Measurements from ENCODE around the gene MICALL1. TPM values are rescaled to one million over a fixed set of nuclear protein-coding genes. Genes with fewer than 3 reads are reported as not detected.

MICALL1 gene, protein sequence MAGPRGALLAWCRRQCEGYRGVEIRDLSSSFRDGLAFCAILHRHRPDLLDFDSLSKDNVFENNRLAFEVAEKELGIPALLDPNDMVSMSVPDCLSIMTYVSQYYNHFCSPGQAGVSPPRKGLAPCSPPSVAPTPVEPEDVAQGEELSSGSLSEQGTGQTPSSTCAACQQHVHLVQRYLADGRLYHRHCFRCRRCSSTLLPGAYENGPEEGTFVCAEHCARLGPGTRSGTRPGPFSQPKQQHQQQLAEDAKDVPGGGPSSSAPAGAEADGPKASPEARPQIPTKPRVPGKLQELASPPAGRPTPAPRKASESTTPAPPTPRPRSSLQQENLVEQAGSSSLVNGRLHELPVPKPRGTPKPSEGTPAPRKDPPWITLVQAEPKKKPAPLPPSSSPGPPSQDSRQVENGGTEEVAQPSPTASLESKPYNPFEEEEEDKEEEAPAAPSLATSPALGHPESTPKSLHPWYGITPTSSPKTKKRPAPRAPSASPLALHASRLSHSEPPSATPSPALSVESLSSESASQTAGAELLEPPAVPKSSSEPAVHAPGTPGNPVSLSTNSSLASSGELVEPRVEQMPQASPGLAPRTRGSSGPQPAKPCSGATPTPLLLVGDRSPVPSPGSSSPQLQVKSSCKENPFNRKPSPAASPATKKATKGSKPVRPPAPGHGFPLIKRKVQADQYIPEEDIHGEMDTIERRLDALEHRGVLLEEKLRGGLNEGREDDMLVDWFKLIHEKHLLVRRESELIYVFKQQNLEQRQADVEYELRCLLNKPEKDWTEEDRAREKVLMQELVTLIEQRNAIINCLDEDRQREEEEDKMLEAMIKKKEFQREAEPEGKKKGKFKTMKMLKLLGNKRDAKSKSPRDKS
- 10 to 100 TPM; 14.5 to 42.2 (median 19.7) TPM for total RNA-seq

GRCh38 chr22:37905534-37906363 is at the start of gene MICALL1:
Gene MICALL1, plus strand, starts transcription at chr22:37906297. Its CDS starts 126 bp downstream, at chr22:37906423.
- ATAC-seq (replicated peaks in 6 of 8): peak; percentile 66 to 94 (median 72)
- peaks cover 34 to 36% of the 10 kb centered on the region in 2 donors for H3K4me1 ChIP-seq (replicated peaks in 1 of 2)
- in situ Hi-C loops (cut with MboI; ENCODE audit: low pct_unique_long_range_greater_than_20kb in 2 of 9, low sequenced_read_pairs in 9 of 9, unreplicated experiment in 9 of 9): no loop called here
- H3K4me3 ChIP-seq: peak within 1 kb of the TSS; percentile 54 to 77 (median 72)
- peak within 1 kb of the TSS; percentile 84 to 90 for H3K27ac ChIP-seq
- no CpG with 5 or more reads among the region's 90 CpGs for WGBS, 10 experiments

GRCh38 chr22:37860796-37861421 is 45.2 kb upstream of the MICALL1 start:
- H3K27ac ChIP-seq: no peak overlapping the region
- in situ Hi-C loops (cut with MboI; ENCODE audit: low pct_unique_long_range_greater_than_20kb in 2 of 9, low sequenced_read_pairs in 9 of 9, unreplicated experiment in 9 of 9): no loop called here
- WGBS, 10 experiments: 47 to 100% (median 89%) methylated on average over 2 to 6 of the region's 7 CpGs; no CpG with 5 or more reads in 1 of the 10 experiments
- no peak overlapping the region for H3K4me3 ChIP-seq
- H3K4me1 ChIP-seq (replicated peaks in 1 of 2): peaks cover 6 to 8% of the 10 kb centered on the region in 2 donors
- ATAC-seq (replicated peaks in 6 of 8): no peak

- Histone ChIP-seq H3K27ac (no peak overlapping the region), H3K4me3 (no peak overlapping the region), H3K4me1 (replicated peaks in 1 of 2) (peaks cover 6 to 8% of the 10 kb centered on the region in 2 donors)
- ATAC-seq (replicated peaks in 6 of 8): peak in 5 of 8 experiments; percentile 20 to 43 (median 39)
- in situ Hi-C loops (cut with MboI; ENCODE audit: low pct_unique_long_range_greater_than_20kb in 2 of 9, low sequenced_read_pairs in 9 of 9, unreplicated experiment in 9 of 9): no loop called here
- 81 to 100% (median 88%) methylated on average over 1 to 7 of the region's 7 CpGs; no CpG with 5 or more reads in 1 of the 10 experiments for WGBS, 10 experiments
Observed at GRCh38 chr22:37862570-37863325, 43.3 kb upstream of the MICALL1 start.

GRCh38 chr22:37865510-37865909 is 40.6 kb upstream of the MICALL1 start:
- Histone ChIP-seq H3K27ac (no peak overlapping the region), H3K4me1 (replicated peaks in 1 of 2) (peaks cover 6 to 8% of the 10 kb centered on the region in 2 donors), H3K4me3 (no peak overlapping the region)
- in situ Hi-C loops (cut with MboI; ENCODE audit: low pct_unique_long_range_greater_than_20kb in 2 of 9, low sequenced_read_pairs in 9 of 9, unreplicated experiment in 9 of 9): no loop called here
- ATAC-seq (replicated peaks in 6 of 8): no peak
- WGBS, 10 experiments: 74 to 100% (median 91%) methylated on average over 2 to 6 of the region's 6 CpGs; no CpG with 5 or more reads in 2 of the 10 experiments

GRCh38 chr22:37870273-37870672 is 35.8 kb upstream of the MICALL1 start:
- Histone ChIP-seq H3K4me1 (replicated peaks in 1 of 2) (no peaks in the 10 kb centered on the region), H3K27ac (no peak overlapping the region), H3K4me3 (no peak overlapping the region)
- in situ Hi-C loops (cut with MboI; ENCODE audit: low pct_unique_long_range_greater_than_20kb in 2 of 9, low sequenced_read_pairs in 9 of 9, unreplicated experiment in 9 of 9): no loop called here
- ATAC-seq (replicated peaks in 6 of 8): no peak
- 40 to 92% (median 80%) methylated on average over 2 to 7 of the region's 7 CpGs; no CpG with 5 or more reads in 3 of the 10 experiments for whole genome bisulfite sequencing, 10 experiments

GRCh38 chr22:37880668-37881440 is 25.2 kb upstream of the MICALL1 start:
- 46 to 100% (median 79%) methylated on average over 2 to 6 of the region's 6 CpGs for WGBS, 10 experiments
- in situ Hi-C loops (cut with MboI; ENCODE audit: low pct_unique_long_range_greater_than_20kb in 2 of 9, low sequenced_read_pairs in 9 of 9, unreplicated experiment in 9 of 9): no loop called here
- H3K4me3 ChIP-seq: no peak overlapping the region
- no peaks in the 10 kb centered on the region for H3K4me1 ChIP-seq (replicated peaks in 1 of 2)
- H3K27ac ChIP-seq: no peak overlapping the region
- ATAC-seq (replicated peaks in 6 of 8): peak in 5 of 8 experiments; percentile 41 to 73 (median 54)

DNA sequence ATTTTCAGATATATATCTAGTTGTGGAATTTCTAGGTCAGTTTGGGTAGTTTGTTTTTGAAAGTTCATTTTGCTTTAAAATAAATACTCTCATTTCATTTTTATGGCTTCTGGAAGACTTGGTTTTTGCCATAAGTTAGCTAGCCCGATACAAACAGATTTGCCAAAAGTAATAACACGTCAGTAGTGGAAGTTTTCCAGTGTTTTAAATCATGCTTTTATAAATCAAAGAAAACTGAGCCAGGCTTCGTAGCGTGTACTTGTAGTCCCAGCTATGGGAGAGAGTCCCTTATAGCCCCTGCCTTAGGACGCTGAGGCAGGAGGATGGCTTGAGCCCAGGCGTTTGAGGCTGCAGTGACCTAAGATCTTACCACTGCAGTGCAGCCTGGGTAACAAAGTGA is 21.7 kb upstream of the MICALL1 start:
- Histone ChIP-seq H3K27ac (no peak overlapping the region), H3K4me1 (replicated peaks in 1 of 2) (no peaks in the 10 kb centered on the region), H3K4me3 (no peak overlapping the region)
- in situ Hi-C loops (cut with MboI; ENCODE audit: low pct_unique_long_range_greater_than_20kb in 2 of 9, low sequenced_read_pairs in 9 of 9, unreplicated experiment in 9 of 9): no loop called here
- ATAC-seq (replicated peaks in 6 of 8): no peak
- 18 to 100% (median 90%) methylated on average over 3 to 6 of the region's 6 CpGs; no CpG with 5 or more reads in 1 of the 10 experiments for WGBS, 10 experiments

DNA sequence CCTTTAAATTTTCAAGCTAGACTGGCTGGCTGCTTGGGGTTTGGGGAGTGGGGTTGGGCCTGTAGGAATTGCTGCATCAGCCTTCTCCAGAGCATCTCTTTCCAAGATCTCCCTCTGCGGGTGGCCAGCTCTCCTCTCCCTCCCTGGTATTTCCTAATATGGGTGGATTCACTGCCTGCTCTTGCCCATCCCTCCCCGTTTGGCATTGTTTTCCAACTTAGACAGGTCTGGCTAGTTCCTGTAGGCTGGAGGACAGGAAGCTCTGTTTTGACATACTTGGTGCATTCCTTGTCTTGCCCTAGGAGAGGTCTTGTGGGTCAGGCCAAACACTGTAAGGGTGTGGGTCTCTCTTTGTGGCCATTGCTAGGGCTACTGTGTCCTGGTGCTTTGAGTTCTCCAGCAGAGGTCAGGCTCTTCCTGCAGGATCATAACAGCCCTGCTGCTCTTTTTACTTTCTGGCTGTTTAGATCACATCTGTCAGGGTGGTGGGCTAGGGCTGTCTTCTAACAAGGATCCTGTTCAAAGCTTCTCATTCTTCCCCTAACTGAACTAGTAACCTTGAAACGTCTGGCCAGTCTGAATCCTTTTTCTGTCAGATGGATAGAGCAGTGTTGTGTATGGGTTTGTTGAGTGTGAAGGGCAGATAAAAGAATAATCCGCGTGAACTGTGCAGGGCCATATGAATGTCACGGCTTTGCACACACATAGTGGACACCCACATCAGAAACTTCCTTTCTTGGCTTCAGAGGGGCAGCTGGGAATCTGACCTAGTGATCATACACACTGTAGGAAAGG is 18.3 kb upstream of the MICALL1 start:
- Histone ChIP-seq H3K4me3 (no peak overlapping the region), H3K27ac (peak overlapping the region in 1 of 2 donors; percentile 33), H3K4me1 (replicated peaks in 1 of 2) (no peaks in the 10 kb centered on the region)
- WGBS, 10 experiments: 20 to 90% (median 58%) methylated on average over 1 to 4 of the region's 6 CpGs; no CpG with 5 or more reads in 1 of the 10 experiments
- peak; percentile 61 to 94 (median 80) for ATAC-seq (replicated peaks in 6 of 8)
- in situ Hi-C loops (cut with MboI; ENCODE audit: low pct_unique_long_range_greater_than_20kb in 2 of 9, low sequenced_read_pairs in 9 of 9, unreplicated experiment in 9 of 9): no loop called here

- H3K4me3 ChIP-seq: no peak overlapping the region
- no peak for ATAC-seq (replicated peaks in 6 of 8)
- in situ Hi-C loops (cut with MboI; ENCODE audit: low pct_unique_long_range_greater_than_20kb in 2 of 9, low sequenced_read_pairs in 9 of 9, unreplicated experiment in 9 of 9): no loop called here
- H3K4me1 ChIP-seq (replicated peaks in 1 of 2): peaks cover 5 to 13% of the 10 kb centered on the region in 2 donors
- 79 to 100% (median 100%) methylated on average over 1 to 3 of the region's 3 CpGs; no CpG with 5 or more reads in 3 of the 10 experiments for WGBS, 10 experiments
- no peak overlapping the region for H3K27ac ChIP-seq
Observed at GRCh38 chr22:37891926-37892325, 14.2 kb upstream of the MICALL1 start.

- H3K4me3 ChIP-seq: no peak overlapping the region
- peaks cover 5 to 17% of the 10 kb centered on the region in 2 donors for H3K4me1 ChIP-seq (replicated peaks in 1 of 2)
- in situ Hi-C loops (cut with MboI; ENCODE audit: low pct_unique_long_range_greater_than_20kb in 2 of 9, low sequenced_read_pairs in 9 of 9, unreplicated experiment in 9 of 9): no loop called here
- 20 to 100% (median 94%) methylated on average over 1 to 6 of the region's 7 CpGs; no CpG with 5 or more reads in 1 of the 10 experiments for WGBS, 10 experiments
- peak in 3 of 8 experiments; percentile 39 to 85 (median 39) for ATAC-seq (replicated peaks in 6 of 8)
- no peak overlapping the region for H3K27ac ChIP-seq
Observed at GRCh38 chr22:37892566-37893335, 13.3 kb upstream of the MICALL1 start.

Data from motor neuron (in vitro differentiated cells).